AG09309 (cell line): Measurements from ENCODE around the gene NUP205.

Source experiments
- DNase-seq: peaks from one replicate; pipeline ENCODE4 v3.0.0-alpha.2; 2010; ENCODE audit warnings: low read depth
- H3K4me3 ChIP-seq: 2 replicates; pipeline ENCODE4 v1.5.1; 2011; ENCODE audit warnings: mild to moderate bottlenecking, low read depth, low read length, moderate library complexity; ENCODE audit not compliant: control insufficient read depth
- CTCF ChIP-seq: IDR thresholded peaks from 2 replicates; pipeline ENCODE4 v1.5.1; 2011; ENCODE audit warnings: mild to moderate bottlenecking, low read depth, low read length, inconsistent platforms; ENCODE audit not compliant: insufficient read depth, control insufficient read depth; ENCODE audit errors: missing control alignments

Gene NUP205

GRCh38 chr7:135669774-135670173, 112.1 kb downstream of the NUP205 start:
- TF ChIP-seq CTCF: no peak
- no peak overlapping the region for H3K4me3 ChIP-seq
- DNase-seq: no peak

- DNase-seq: no peak
- TF ChIP-seq CTCF: no peak
- H3K4me3 ChIP-seq: no peak overlapping the region
Measured at GRCh38 chr7:135670179-135670578, 112.5 kb downstream of the NUP205 start.

- peak; percentile 88 for TF ChIP-seq CTCF
- no peak for DNase-seq
- H3K4me3 ChIP-seq: no peak overlapping the region
Measured at GRCh38 chr7:135672560-135673359, 115.0 kb downstream of the NUP205 start.

GRCh38 chr7:135673360-135673706, 115.6 kb downstream of the NUP205 start:
- H3K4me3 ChIP-seq: no peak overlapping the region
- no peak for DNase-seq
- no peak for TF ChIP-seq CTCF

GRCh38 chr7:135678612-135679575, 121.2 kb downstream of the NUP205 start:
- no peak for TF ChIP-seq CTCF
- no peak for DNase-seq
- no peak overlapping the region for H3K4me3 ChIP-seq

GRCh38 chr7:135681762-135682161, 124.0 kb downstream of the NUP205 start:
- no peak for TF ChIP-seq CTCF
- no peak overlapping the region for H3K4me3 ChIP-seq

More at GRCh38 chr7:135681762-135682161, 124.0 kb downstream of the NUP205 start:
- no peak for DNase-seq
